Measurements from ENCODE around the gene SOX18. TPM values are rescaled to one million over a fixed set of nuclear protein-coding genes. Genes with fewer than 3 reads are reported as not detected.

Gene SOX18
- polyA plus RNA-seq, 3 donors, result not detected

GRCh38 chr20:64006490-64006889, 42.9 kb downstream of the SOX18 start:
- Histone ChIP-seq H2AFZ (ENCODE audit: insufficient read depth, low read depth, low read length, poor library complexity, severe bottlenecking) (no peak overlapping the region), H3K9me3 (replicated peaks in 1 of 2; ENCODE audit: control insufficient read depth in 1 of 2, insufficient read depth in 1 of 2, low read length in 2 of 2) (peaks cover 0 to 7% of the 10 kb centered on the region in 2 donors), H3K79me2 (ENCODE audit: insufficient read depth, low read length) (no peaks in the 10 kb centered on the region), H3K27ac (ENCODE audit: low read depth in 1 of 2, low read length in 2 of 2) (no peak overlapping the region), H4K20me1 (ENCODE audit: insufficient read depth, low read length) (peaks cover 42% of the 10 kb centered on the region), H3K9ac (ENCODE audit: insufficient read depth, low read length, poor library complexity, severe bottlenecking) (no peak overlapping the region), H3K4me3 (replicated peaks in 1 of 3; ENCODE audit: low read depth in 2 of 3, low read length in 3 of 3) (no peak overlapping the region), H3K4me2 (replicated peaks; ENCODE audit: extremely low read depth, low read length, poor library complexity, severe bottlenecking) (no peak overlapping the region), H3K4me1 (ENCODE audit: control insufficient read depth in 1 of 2, insufficient read depth in 2 of 2, low read length in 2 of 2) (no peaks in the 10 kb centered on the region), H3K27me3 (ENCODE audit: control insufficient read depth in 2 of 2, insufficient read depth in 2 of 2, low read length in 2 of 2) (no peaks in the 10 kb centered on the region), H3K36me3 (replicated peaks in 1 of 2; ENCODE audit: control insufficient read depth in 1 of 2, insufficient read depth in 2 of 2, low read length in 2 of 2) (peaks cover 74 to 98% of the 10 kb centered on the region in 2 donors)
- 95% methylated on average over 10 of the region's 10 CpGs for WGBS (ENCODE audit: insufficient coverage)
- intact Hi-C loops (cut with micrococcal nuclease), result no loop called here
- peaks cover 73 to 96% of the 10 kb centered on the region in 2 donors for H3K36me3 Mint-ChIP-seq
- peaks cover 7 to 18% (median 10%) of the 10 kb centered on the region in 7 donors for H3K9me3 Mint-ChIP-seq
- no peak overlapping the region for H3K4me3 Mint-ChIP-seq
- H3K27ac Mint-ChIP-seq, result no peak overlapping the region
- H3K27me3 Mint-ChIP-seq (ENCODE audit: low read depth in 3 of 3), result peaks cover 0 to 4% (median 0%) of the 10 kb centered on the region in 3 donors
- no peaks in the 10 kb centered on the region for H3K4me1 Mint-ChIP-seq
- DNase-seq, result no peak
- no peak for TF ChIP-seq CTCF (IDR thresholded peaks at IDR 0.05)

- no peak overlapping the region for H3K9ac ChIP-seq (ENCODE audit: insufficient read depth, low read length, poor library complexity, severe bottlenecking)
- no peaks in the 10 kb centered on the region for H3K4me1 ChIP-seq (ENCODE audit: control insufficient read depth in 1 of 2, insufficient read depth in 2 of 2, low read length in 2 of 2)
- no peaks in the 10 kb centered on the region for H3K79me2 ChIP-seq (ENCODE audit: insufficient read depth, low read length)
- peaks cover 73 to 98% of the 10 kb centered on the region in 2 donors for H3K36me3 ChIP-seq (replicated peaks in 1 of 2; ENCODE audit: control insufficient read depth in 1 of 2, insufficient read depth in 2 of 2, low read length in 2 of 2)
- H2AFZ ChIP-seq (ENCODE audit: insufficient read depth, low read depth, low read length, poor library complexity, severe bottlenecking), result no peak overlapping the region
- intact Hi-C loops (cut with micrococcal nuclease), result no loop called here
- H3K27me3 Mint-ChIP-seq (ENCODE audit: low read depth in 3 of 3), result peaks cover 0 to 4% (median 0%) of the 10 kb centered on the region in 3 donors
- H3K36me3 Mint-ChIP-seq, result peaks cover 70 to 96% of the 10 kb centered on the region in 2 donors
- peaks cover 7 to 15% (median 10%) of the 10 kb centered on the region in 7 donors for H3K9me3 Mint-ChIP-seq
- H3K4me3 Mint-ChIP-seq, result no peak overlapping the region
- H3K27ac ChIP-seq (ENCODE audit: low read depth in 1 of 2, low read length in 2 of 2), result no peak overlapping the region
- no peaks in the 10 kb centered on the region for H3K4me1 Mint-ChIP-seq
- TF ChIP-seq CTCF (IDR thresholded peaks at IDR 0.05), result no peak
- no peak overlapping the region for H3K4me3 ChIP-seq (replicated peaks in 1 of 3; ENCODE audit: low read depth in 2 of 3, low read length in 3 of 3)
- WGBS (ENCODE audit: insufficient coverage), result 85% methylated on average over 3 of the region's 6 CpGs
- no peak overlapping the region for H3K4me2 ChIP-seq (replicated peaks; ENCODE audit: extremely low read depth, low read length, poor library complexity, severe bottlenecking)
- no peaks in the 10 kb centered on the region for H3K27me3 ChIP-seq (ENCODE audit: control insufficient read depth in 2 of 2, insufficient read depth in 2 of 2, low read length in 2 of 2)
- H3K9me3 ChIP-seq (replicated peaks in 1 of 2; ENCODE audit: control insufficient read depth in 1 of 2, insufficient read depth in 1 of 2, low read length in 2 of 2), result peaks cover 0 to 7% of the 10 kb centered on the region in 2 donors
- H4K20me1 ChIP-seq (ENCODE audit: insufficient read depth, low read length), result peaks cover 37% of the 10 kb centered on the region
- no peak for DNase-seq
- peak overlapping the region in 1 of 7 donors; percentile 68 for H3K27ac Mint-ChIP-seq
Observed at GRCh38 chr20:64005394-64005793, 44.0 kb downstream of the SOX18 start.

Measured in CD14-positive monocyte (primary cell).